GM19099 (cell line): Measurements from ENCODE around the gene TPST1.

Source experiments
- POLR2A ChIP-seq: IDR thresholded peaks from 3 replicates; pipeline ENCODE4 v1.6.1; 2011; ENCODE audit warnings: low read depth; ENCODE audit not compliant: insufficient read length; ENCODE audit errors: extremely low read depth

Gene TPST1

GRCh38 chr7:66379542-66380160, 174.5 kb downstream of the TPST1 start:
- no peak for TF ChIP-seq POLR2A

- no peak for TF ChIP-seq POLR2A
Observed at GRCh38 chr7:66380272-66380888, 175.2 kb downstream of the TPST1 start.

DNA sequence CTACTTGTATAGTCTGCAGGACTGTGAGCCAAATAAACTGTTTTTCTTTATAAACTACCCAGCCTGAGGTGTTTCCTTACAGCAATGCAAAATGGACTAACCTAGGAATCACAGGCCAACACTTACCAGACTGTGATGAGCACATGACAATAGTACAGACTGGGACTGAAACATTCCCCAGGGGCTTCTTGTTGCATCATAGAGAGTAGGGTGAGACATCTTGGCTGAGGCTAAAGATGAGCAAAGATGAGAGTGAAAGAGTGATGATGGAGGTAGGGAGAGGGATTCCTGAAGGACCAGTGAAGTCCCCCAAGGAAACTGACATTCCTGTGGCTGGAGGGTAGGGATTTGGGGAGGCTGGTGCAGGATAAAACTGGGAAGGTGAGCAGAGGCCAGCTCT, 194.4 kb downstream of the TPST1 start:
- TF ChIP-seq POLR2A = no peak

DNA sequence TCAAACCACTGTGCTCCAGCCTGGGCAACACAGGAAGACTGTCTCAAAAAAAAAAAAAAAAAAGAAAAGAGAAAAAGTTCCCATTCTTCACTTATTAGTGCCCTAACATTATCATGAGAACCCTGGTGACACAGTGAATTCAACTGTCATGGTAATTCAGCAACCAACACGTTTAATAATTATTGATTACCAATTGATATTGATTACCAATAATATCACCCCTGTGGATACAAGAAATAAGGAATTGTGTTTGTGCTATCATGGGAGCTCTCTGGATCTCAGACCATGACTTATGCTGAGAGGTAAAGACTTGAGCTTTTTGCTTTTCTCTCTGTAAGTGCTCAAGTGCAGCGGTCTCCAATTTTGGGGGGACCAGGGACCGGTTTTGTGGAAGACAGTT, 195.3 kb downstream of the TPST1 start:
- TF ChIP-seq POLR2A = no peak

DNA sequence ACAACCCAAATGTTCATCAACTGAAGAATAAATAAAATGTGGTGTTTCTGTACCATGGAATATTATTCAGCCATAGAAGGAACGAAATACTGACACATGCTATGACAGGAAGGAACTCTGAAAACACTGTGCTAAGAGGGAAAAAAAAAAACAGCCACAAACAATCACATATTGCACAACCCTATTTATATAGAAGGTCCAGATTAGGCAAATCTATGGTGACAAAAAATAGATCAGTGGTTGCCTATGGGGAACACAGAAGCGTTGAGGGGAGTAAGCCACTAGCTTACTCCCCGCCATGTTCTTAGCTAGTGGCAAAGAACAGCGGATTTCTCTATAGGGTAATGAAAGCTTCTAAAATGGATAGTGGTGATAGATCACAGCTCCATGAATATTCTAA, 198.4 kb downstream of the TPST1 start:
- TF ChIP-seq POLR2A = no peak

DNA sequence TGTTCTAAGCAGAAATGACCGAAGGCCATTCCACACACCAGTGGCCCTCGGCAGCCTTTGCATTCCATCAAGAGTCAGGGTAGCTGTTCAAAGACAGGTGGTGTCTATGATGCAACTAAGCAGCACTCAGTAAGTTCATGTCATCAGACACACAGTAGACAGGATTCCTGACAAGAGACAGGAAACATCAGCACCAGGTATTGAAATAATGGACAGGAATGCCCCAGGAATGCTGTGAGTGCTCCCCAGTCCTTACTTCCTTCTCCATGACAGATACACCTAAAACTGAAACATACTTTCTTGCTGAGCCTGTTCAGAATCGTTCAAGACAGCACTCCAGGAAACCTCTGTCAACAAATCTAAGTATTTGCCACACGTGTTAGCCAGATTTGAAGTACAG, 204.4 kb downstream of the TPST1 start:
- no peak for TF ChIP-seq POLR2A
